ENCODE measurements around the gene TENM4. TPM values are rescaled to one million over a fixed set of nuclear protein-coding genes. Genes with fewer than 3 reads are reported as not detected.

Gene TENM4
- total and polyA plus RNA-seq, 2 of the 13 experiments (the other 11 are each of a cell fraction or from before 2014, with no cell fraction given) = not detected

DNA sequence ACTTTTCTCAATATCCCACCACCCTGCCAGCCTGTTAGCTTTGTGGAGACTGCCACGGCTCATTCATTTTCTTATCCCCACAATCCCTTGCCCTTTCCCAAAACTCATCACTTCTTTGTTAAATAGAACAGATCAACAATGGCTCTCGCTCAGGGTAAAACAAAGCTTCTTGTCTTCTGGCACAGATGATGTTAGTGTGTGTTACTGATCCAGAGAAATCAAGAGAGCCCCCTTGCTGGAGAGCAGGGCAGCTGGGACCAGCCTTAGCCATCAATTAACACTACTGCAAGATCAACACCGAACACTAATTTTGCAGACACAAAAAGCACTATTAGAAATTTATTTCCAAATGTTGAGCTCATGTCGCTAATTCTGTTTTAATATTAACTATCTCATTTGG lies 420.9 kb downstream of the TENM4 start:
- DNase-seq (ENCODE audit: low spot score) (no peak), ATAC-seq (no peak), FAIRE-seq (no peak)
- in situ Hi-C loops (cut with HindIII; ENCODE audit: extremely low pct_ligation_motif_present, low pct_unique_long_range_greater_than_20kb) = no loop called here
- H3K4me1 ChIP-seq (ENCODE audit: insufficient read depth, low read length) = no peaks in the 10 kb centered on the region
- ChIA-PET CTCF (ENCODE audit: low intra/inter-chr PET ratio, low total read pairs) (no interaction called here), POLR2A (no interaction called here)
- H3K9ac ChIP-seq (ENCODE audit: insufficient read depth, low read depth, low read length) = no peak overlapping the region
- H3K27ac ChIP-seq (ENCODE audit: extremely low read length, insufficient read depth, low read length) = no peak overlapping the region
- no peak overlapping the region for H3K4me3 ChIP-seq (replicated peaks in 1 of 3; ENCODE audit: insufficient read depth in 1 of 3, low read depth in 2 of 3, low read length in 3 of 3)
- H3K9me3 ChIP-seq (ENCODE audit: low read length) = no peaks in the 10 kb centered on the region
- H3K27me3 ChIP-seq (ENCODE audit: control insufficient read depth in 1 of 2, insufficient read depth in 2 of 2, low read length in 2 of 2) = no peaks in the 10 kb centered on the region; a peak in 1 of 5 replicates
- no peaks in the 10 kb centered on the region for H3K79me2 ChIP-seq (ENCODE audit: insufficient read depth, low read length)
- no peaks in the 10 kb centered on the region for H3K36me3 ChIP-seq (replicated peaks in 1 of 2; ENCODE audit: control insufficient read depth in 1 of 2, insufficient read depth in 2 of 2, low read length in 2 of 2)
- TF ChIP-seq KDM5A (IDR thresholded peaks at IDR 0.05; ENCODE audit: borderline replicate concordance, low read length) = no peak
- TF ChIP-seq U2AF1 (optimal IDR thresholded peaks at IDR 0.05; ENCODE audit: low read depth, low read length) = no peak
- TF ChIP-seq ZBTB21 (CRISPR knock-in tag; IDR thresholded peaks at IDR 0.05) = no peak
- TF ChIP-seq ZNF17 (CRISPR knock-in tag; IDR thresholded peaks at IDR 0.05) = no peak
- TF ChIP-seq XBP1 (CRISPR knock-in tag; IDR thresholded peaks at IDR 0.05) = no peak
- no peak for TF ChIP-seq ZNF737 (CRISPR knock-in tag; IDR thresholded peaks at IDR 0.05; ENCODE audit: borderline replicate concordance)
- no peak for TF ChIP-seq ZNF563 (CRISPR knock-in tag; IDR thresholded peaks at IDR 0.05)
- TF ChIP-seq ISL2 (CRISPR knock-in tag; IDR thresholded peaks at IDR 0.05) = no peak
- no peak for TF ChIP-seq E2F1 (CRISPR knock-in tag; IDR thresholded peaks at IDR 0.05)
- no peak for TF ChIP-seq KLF12 (CRISPR knock-in tag; IDR thresholded peaks at IDR 0.05; ENCODE audit: borderline replicate concordance)
- no peak for TF ChIP-seq NFATC3 (CRISPR knock-in tag; IDR thresholded peaks at IDR 0.05)
- TF ChIP-seq PAX8 (CRISPR knock-in tag; IDR thresholded peaks at IDR 0.05; ENCODE audit: borderline replicate concordance) = no peak
- no peak for TF ChIP-seq RBM39 (IDR thresholded peaks at IDR 0.05; ENCODE audit: low read depth, low read length, poor library complexity, severe bottlenecking)
- no peak for TF ChIP-seq ZMYM4 (CRISPR knock-in tag; IDR thresholded peaks at IDR 0.05)
- BruUV-seq (replicated peaks) = no TSS peak
- intact Hi-C loops (cut with micrococcal nuclease; ENCODE audit: unreplicated experiment) = no loop called here
- no peak overlapping the region for H2AFZ ChIP-seq (ENCODE audit: low read length)
- H3K4me2 ChIP-seq (ENCODE audit: low read depth, low read length) = no peak overlapping the region
- H4K20me1 ChIP-seq (ENCODE audit: insufficient read depth, low read length) = no peaks in the 10 kb centered on the region
- 32% methylated on average over 4 of the region's 4 CpGs for WGBS (ENCODE audit: low lambda C conversion rate)

All from HepG2 (cell line).